Activated naive CD8-positive, alpha-beta T cell treated with anti-CD3 and anti-CD28 coated beads, Interleukin-2, amount 10 ng/mL, durations not matched to agents 7 days and 5 days (primary cell): ENCODE measurements around the gene EYA2. TPM values are rescaled to one million over a fixed set of nuclear protein-coding genes. Genes with fewer than 3 reads are reported as not detected.

Experiments
- ATAC-seq: fragments of 150-1000 bp; cut with Tn5 transposase; one replicate; pipeline ENCODE4 v1.10.0; 2021; ENCODE audit warnings: low read depth, moderate library complexity
- POLR2A ChIA-PET: fragments of 350-600 bp; sonication (Branson Sonifier 250); formaldehyde crosslinking; loops from one replicate; lab custom pipeline; 2021; ENCODE audit warnings: antibody characterized with exemption; lab: Charles Lee
- DNase-seq: peaks from one replicate; pipeline ENCODE4 v3.0.0; 2021
- H3K27ac Mint-ChIP-seq: one replicate; pipeline ENCODE4 v1.8.0; 2022; ENCODE audit warnings: mild to moderate bottlenecking, mixed read lengths
- H3K27me3 Mint-ChIP-seq: one replicate; pipeline ENCODE4 v1.8.0; 2022; ENCODE audit warnings: mild to moderate bottlenecking, moderate library complexity, mixed read lengths
- H3K36me3 Mint-ChIP-seq: one replicate; pipeline ENCODE4 v1.8.0; 2021; ENCODE audit warnings: mild to moderate bottlenecking, mixed read lengths
- H3K4me1 Mint-ChIP-seq: one replicate; pipeline ENCODE4 v1.8.0; 2021; ENCODE audit warnings: mixed read lengths
- H3K4me3 Mint-ChIP-seq: one replicate; pipeline ENCODE4 v1.8.0; 2022; ENCODE audit warnings: mild to moderate bottlenecking, moderate library complexity, mixed read lengths
- H3K9me3 Mint-ChIP-seq: one replicate; pipeline ENCODE4 v1.8.0; 2021; ENCODE audit warnings: mixed read lengths
- total RNA-seq, 2 experiments: library from RNA; stranded (reverse); gene quantifications; one replicate each; pipeline ENCODE4 v1.2.3, GENCODE V29; 2021

EYA2 gene
- total RNA-seq, 2 experiments from 2014 or later: not detected

- Mint-ChIP-seq H3K27me3 (peaks cover 22% of the 10 kb centered on the region), H3K27ac (no peak overlapping the region), H3K36me3 (no peaks in the 10 kb centered on the region), H3K4me3 (no peak overlapping the region), H3K4me1 (no peaks in the 10 kb centered on the region), H3K9me3 (peaks cover 1% of the 10 kb centered on the region)
- POLR2A ChIA-PET: no interaction called here
- DNase-seq (no peak), ATAC-seq (no peak)
Observed at GRCh38 chr20:47008842-47009518, 114.3 kb downstream of the EYA2 start.

DNA sequence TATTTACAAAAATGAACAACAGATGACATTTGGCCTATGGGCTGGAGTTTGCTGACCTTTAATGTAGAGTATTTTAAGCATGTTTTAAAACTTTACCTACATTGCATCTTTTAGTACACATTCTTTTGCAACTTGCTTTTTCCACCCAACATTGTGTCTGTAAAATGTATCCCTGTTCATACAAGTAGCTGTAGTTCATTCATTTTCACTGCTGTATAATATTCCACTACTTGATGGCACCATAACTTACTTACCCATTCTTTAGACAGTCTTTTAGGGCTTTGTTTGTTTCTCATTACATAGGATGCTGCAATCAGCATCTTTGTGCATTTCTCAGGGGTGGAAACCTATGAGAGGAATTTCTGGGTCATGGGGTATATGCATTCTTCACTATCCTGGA, 115.1 kb downstream of the EYA2 start:
- no peaks in the 10 kb centered on the region for H3K4me1 Mint-ChIP-seq
- no peak overlapping the region for H3K4me3 Mint-ChIP-seq
- no peaks in the 10 kb centered on the region for H3K36me3 Mint-ChIP-seq
- peaks cover 22% of the 10 kb centered on the region for H3K27me3 Mint-ChIP-seq
- H3K9me3 Mint-ChIP-seq: no peaks in the 10 kb centered on the region
- no peak for ATAC-seq
- POLR2A ChIA-PET: no interaction called here
- no peak overlapping the region for H3K27ac Mint-ChIP-seq
- no peak for DNase-seq

DNA sequence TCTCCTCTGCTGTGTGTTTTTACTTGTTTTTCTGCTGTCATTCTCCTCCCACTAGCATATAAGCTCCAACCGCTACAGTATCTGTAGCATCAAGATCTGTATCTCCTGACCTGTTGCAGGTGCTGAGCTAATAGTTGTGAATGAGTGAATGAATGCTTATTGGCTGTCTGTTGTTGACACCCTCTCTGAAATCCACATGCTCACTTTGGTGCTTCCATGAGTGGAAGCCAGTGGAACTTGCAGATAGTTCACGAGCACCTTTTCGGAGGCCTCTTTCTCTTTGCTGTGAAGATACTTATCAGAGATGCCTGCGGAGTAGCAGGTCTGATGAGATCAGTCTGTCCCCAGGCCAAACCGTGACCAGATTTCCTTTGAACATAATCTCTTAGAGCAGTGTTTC, 117.3 kb downstream of the EYA2 start:
- H3K36me3 Mint-ChIP-seq: no peaks in the 10 kb centered on the region
- DNase-seq (no peak), ATAC-seq (no peak)
- H3K27ac Mint-ChIP-seq: no peak overlapping the region
- no peak overlapping the region for H3K4me3 Mint-ChIP-seq
- peaks cover 23% of the 10 kb centered on the region for H3K27me3 Mint-ChIP-seq
- POLR2A ChIA-PET: no interaction called here
- no peaks in the 10 kb centered on the region for H3K9me3 Mint-ChIP-seq
- no peaks in the 10 kb centered on the region for H3K4me1 Mint-ChIP-seq

GRCh38 chr20:47013606-47014005, 119.0 kb downstream of the EYA2 start:
- Mint-ChIP-seq H3K4me3 (no peak overlapping the region), H3K4me1 (no peaks in the 10 kb centered on the region), H3K27me3 (peaks cover 25% of the 10 kb centered on the region), H3K36me3 (no peaks in the 10 kb centered on the region), H3K9me3 (no peaks in the 10 kb centered on the region), H3K27ac (no peak overlapping the region)
- DNase-seq: no peak
- POLR2A ChIA-PET: no interaction called here
- ATAC-seq: no peak

- peaks cover 27% of the 10 kb centered on the region for H3K27me3 Mint-ChIP-seq
- DNase-seq (no peak), ATAC-seq (no peak)
- H3K4me1 Mint-ChIP-seq: no peaks in the 10 kb centered on the region
- no peak overlapping the region for H3K4me3 Mint-ChIP-seq
- POLR2A ChIA-PET: no interaction called here
- H3K9me3 Mint-ChIP-seq: no peaks in the 10 kb centered on the region
- no peak overlapping the region for H3K27ac Mint-ChIP-seq
- H3K36me3 Mint-ChIP-seq: no peaks in the 10 kb centered on the region
Observed at GRCh38 chr20:47016068-47016664, 121.5 kb downstream of the EYA2 start.

GRCh38 chr20:47018381-47018780, 123.7 kb downstream of the EYA2 start:
- POLR2A ChIA-PET: no interaction called here
- H3K36me3 Mint-ChIP-seq: no peaks in the 10 kb centered on the region
- H3K4me1 Mint-ChIP-seq: no peaks in the 10 kb centered on the region
- H3K9me3 Mint-ChIP-seq: no peaks in the 10 kb centered on the region
- H3K27ac Mint-ChIP-seq: no peak overlapping the region
- ATAC-seq (no peak), DNase-seq (no peak)
- H3K27me3 Mint-ChIP-seq: peaks cover 22% of the 10 kb centered on the region
- no peak overlapping the region for H3K4me3 Mint-ChIP-seq

DNA sequence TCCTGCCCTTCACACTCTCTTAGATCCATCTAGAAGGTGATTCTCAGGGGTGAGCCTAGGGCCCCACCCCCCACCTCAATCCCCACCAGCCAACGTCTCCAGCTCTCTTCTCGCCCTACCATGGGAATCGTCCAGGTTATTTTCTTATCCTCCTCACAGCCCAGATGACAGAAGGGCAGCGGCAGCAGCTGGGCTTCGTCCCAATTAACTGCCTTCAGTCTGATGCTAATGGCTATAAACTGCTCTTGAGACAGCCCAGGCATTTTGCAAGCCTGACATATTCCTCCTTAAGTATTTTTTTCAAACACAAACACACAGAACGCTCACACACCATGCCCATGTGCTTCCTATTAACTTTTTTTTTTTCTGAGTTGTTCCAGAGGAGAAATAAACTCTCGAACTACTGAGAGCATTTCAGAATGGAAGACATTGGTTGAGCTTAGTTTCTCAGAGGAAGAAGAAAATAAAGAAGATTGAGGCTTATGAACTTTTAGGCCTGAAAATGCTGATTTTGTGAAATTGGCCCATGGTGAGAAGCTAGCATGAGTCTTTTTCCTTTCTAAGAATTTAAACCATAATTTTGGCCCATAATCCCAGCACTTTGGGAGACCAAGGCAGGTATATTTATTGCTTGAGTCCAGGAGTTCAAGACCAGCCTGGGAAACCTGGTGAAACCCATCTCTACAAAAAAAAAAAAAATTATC, 124.6 kb downstream of the EYA2 start:
- no peaks in the 10 kb centered on the region for H3K36me3 Mint-ChIP-seq
- no peak overlapping the region for H3K4me3 Mint-ChIP-seq
- no peak for DNase-seq
- no peaks in the 10 kb centered on the region for H3K4me1 Mint-ChIP-seq
- POLR2A ChIA-PET: interaction anchor here (0.7 kb wide), 1 partner anchor 770 kb away, joined by 5 read pairs; no protein-coding TSS in a partner anchor
- ATAC-seq: no peak
- no peak overlapping the region for H3K27ac Mint-ChIP-seq
- no peaks in the 10 kb centered on the region for H3K9me3 Mint-ChIP-seq
- peaks cover 25% of the 10 kb centered on the region for H3K27me3 Mint-ChIP-seq

GRCh38 chr20:47020231-47020630, 125.6 kb downstream of the EYA2 start:
- no peak for ATAC-seq
- no peak for DNase-seq
- POLR2A ChIA-PET: no interaction called here
- H3K36me3 Mint-ChIP-seq: no peaks in the 10 kb centered on the region
- no peaks in the 10 kb centered on the region for H3K9me3 Mint-ChIP-seq
- no peak overlapping the region for H3K4me3 Mint-ChIP-seq
- H3K27me3 Mint-ChIP-seq: peaks cover 20% of the 10 kb centered on the region
- no peaks in the 10 kb centered on the region for H3K4me1 Mint-ChIP-seq
- no peak overlapping the region for H3K27ac Mint-ChIP-seq

GRCh38 chr20:47021850-47022249, 127.2 kb downstream of the EYA2 start:
- H3K9me3 Mint-ChIP-seq: no peaks in the 10 kb centered on the region
- peaks cover 27% of the 10 kb centered on the region for H3K27me3 Mint-ChIP-seq
- ATAC-seq (no peak), DNase-seq (no peak)
- POLR2A ChIA-PET: no interaction called here
- H3K4me1 Mint-ChIP-seq: no peaks in the 10 kb centered on the region
- H3K27ac Mint-ChIP-seq: no peak overlapping the region
- H3K36me3 Mint-ChIP-seq: no peaks in the 10 kb centered on the region
- no peak overlapping the region for H3K4me3 Mint-ChIP-seq

DNA sequence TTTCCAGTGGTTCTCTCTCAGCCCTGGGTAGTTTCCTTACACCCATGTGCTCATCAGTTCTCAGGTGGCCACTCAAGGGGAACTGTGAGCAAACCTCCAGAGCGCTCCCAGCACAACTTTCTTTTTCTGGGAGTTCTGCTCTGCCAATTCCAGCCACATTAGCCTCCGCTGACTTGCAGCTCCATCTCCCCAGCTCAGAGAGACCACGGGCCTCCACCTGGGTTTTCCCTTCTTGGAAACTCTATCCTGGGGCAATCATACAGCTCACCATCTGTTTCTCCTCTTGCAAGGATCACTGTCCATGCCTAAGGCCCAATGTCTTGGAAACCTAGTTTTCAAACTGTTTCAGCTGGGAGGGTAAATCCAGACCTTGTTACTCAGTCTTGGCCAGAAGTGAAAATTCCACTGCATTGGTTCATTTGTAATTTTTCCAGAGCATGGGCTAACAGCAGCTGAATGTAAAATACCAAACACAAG, 129.9 kb downstream of the EYA2 start:
- ATAC-seq: no peak
- no peaks in the 10 kb centered on the region for H3K4me1 Mint-ChIP-seq
- peaks cover 5% of the 10 kb centered on the region for H3K9me3 Mint-ChIP-seq
- POLR2A ChIA-PET: no interaction called here
- no peak for DNase-seq
- H3K4me3 Mint-ChIP-seq: no peak overlapping the region
- H3K27ac Mint-ChIP-seq: no peak overlapping the region
- peaks cover 20% of the 10 kb centered on the region for H3K27me3 Mint-ChIP-seq
- no peaks in the 10 kb centered on the region for H3K36me3 Mint-ChIP-seq

- no peak overlapping the region for H3K27ac Mint-ChIP-seq
- POLR2A ChIA-PET: no interaction called here
Observed at GRCh38 chr20:47027042-47027441, 132.4 kb downstream of the EYA2 start.

GRCh38 chr20:47027456-47027855, 132.8 kb downstream of the EYA2 start:
- no peak overlapping the region for H3K27ac Mint-ChIP-seq
- DNase-seq (no peak), ATAC-seq (no peak)
- H3K9me3 Mint-ChIP-seq: peaks cover 6% of the 10 kb centered on the region
- no peak overlapping the region for H3K4me3 Mint-ChIP-seq
- H3K4me1 Mint-ChIP-seq: no peaks in the 10 kb centered on the region
- H3K36me3 Mint-ChIP-seq: no peaks in the 10 kb centered on the region
- H3K27me3 Mint-ChIP-seq: peaks cover 22% of the 10 kb centered on the region
- POLR2A ChIA-PET: no interaction called here

More at GRCh38 chr20:47027042-47027441, 132.4 kb downstream of the EYA2 start:
- Mint-ChIP-seq H3K9me3 (peaks cover 6% of the 10 kb centered on the region), H3K4me3 (no peak overlapping the region), H3K27me3 (peaks cover 22% of the 10 kb centered on the region), H3K4me1 (no peaks in the 10 kb centered on the region), H3K36me3 (no peaks in the 10 kb centered on the region)
- DNase-seq (no peak), ATAC-seq (no peak)

- no peaks in the 10 kb centered on the region for H3K4me1 Mint-ChIP-seq
- no peak for DNase-seq
- no peak overlapping the region for H3K4me3 Mint-ChIP-seq
- H3K27me3 Mint-ChIP-seq: peaks cover 20% of the 10 kb centered on the region
- POLR2A ChIA-PET: no interaction called here
- no peak overlapping the region for H3K27ac Mint-ChIP-seq
- no peak for ATAC-seq
- peaks cover 6% of the 10 kb centered on the region for H3K9me3 Mint-ChIP-seq
- no peaks in the 10 kb centered on the region for H3K36me3 Mint-ChIP-seq
Observed at GRCh38 chr20:47028487-47028886, 133.8 kb downstream of the EYA2 start.

DNA sequence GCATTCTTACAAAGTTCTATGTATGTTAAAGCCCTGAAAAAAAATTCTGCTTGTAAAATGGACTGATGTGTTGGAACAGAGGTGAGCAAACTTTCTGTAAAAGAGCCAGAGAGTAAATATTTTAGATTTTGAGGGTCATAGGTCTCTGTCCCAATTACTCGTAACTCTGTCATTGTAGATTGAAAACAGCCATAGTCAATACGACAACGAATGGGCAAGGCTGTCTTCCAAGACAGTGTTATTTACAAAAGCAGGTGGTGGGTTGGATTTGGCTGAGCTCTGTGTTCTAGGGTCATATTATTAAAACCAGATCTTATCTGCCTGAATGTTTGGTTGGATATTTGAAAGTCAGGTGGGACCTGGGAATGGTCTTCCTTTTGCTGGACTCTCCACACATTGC, 135.2 kb downstream of the EYA2 start:
- Mint-ChIP-seq H3K4me1 (no peaks in the 10 kb centered on the region), H3K4me3 (no peak overlapping the region), H3K27ac (no peak overlapping the region), H3K27me3 (peaks cover 16% of the 10 kb centered on the region), H3K9me3 (peaks cover 6% of the 10 kb centered on the region), H3K36me3 (no peaks in the 10 kb centered on the region)
- POLR2A ChIA-PET: no interaction called here
- no peak for DNase-seq
- ATAC-seq: no peak
